ENCODE data around the gene NUMB. TPM values are rescaled to one million over a fixed set of nuclear protein-coding genes. Genes with fewer than 3 reads are reported as not detected.
A peak's percentile ranks its signal among the peaks of the same experiment; 100 is the strongest.

The NUMB gene
- total and polyA plus RNA-seq, 2 of the 4 experiments (the other 2 are of a cell fraction) = 45.9 to 114 TPM

DNA sequence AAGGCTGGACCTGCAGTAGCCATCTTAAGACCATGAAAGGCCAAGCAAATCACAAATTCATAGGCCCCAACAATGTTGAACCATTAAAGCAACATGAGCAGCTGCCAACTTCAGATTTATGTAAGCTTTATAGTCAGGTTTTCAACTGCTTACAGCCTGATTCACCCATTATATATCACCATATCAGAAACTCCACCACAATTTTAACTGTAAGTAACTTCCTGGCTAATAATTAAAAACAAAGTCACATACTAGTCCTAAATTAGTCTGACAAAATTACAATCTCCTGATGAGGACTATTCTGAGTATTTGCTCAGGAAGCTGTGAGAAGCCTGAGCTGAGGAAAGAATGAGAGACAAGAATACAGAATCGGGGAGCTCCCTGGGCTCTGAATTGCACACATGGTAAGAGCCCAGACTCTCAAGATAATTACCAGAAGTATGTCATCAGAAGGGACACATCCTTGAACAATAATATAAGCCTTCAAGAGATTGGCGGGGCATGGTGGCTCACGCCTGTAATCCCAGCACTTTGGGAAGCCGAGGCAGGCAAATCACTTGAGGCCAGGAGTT, 55.1 kb downstream of the NUMB start:
- Histone ChIP-seq H3K4ac (ENCODE audit: low read depth, low read length) (no peak overlapping the region), H3K18ac (ENCODE audit: low read depth, low read length) (no peak overlapping the region), H4K20me1 (ENCODE audit: insufficient read depth, low read length) (peaks cover 39% of the 10 kb centered on the region; the same call in 1 of the 2 replicates), H3K36me3 (ENCODE audit: control insufficient read depth, insufficient read depth, low read length) (peaks cover 12% of the 10 kb centered on the region; the same call in 1 of the 2 replicates), H4K5ac (ENCODE audit: low read depth, low read length) (no peak overlapping the region), H2BK15ac (ENCODE audit: low read depth, low read length) (no peak overlapping the region), H3K23ac (ENCODE audit: low read depth, low read length) (peak overlapping the region; percentile 46; the same call in 1 of the 2 replicates), H3K14ac (replicated peaks; ENCODE audit: low read depth, low read length) (no peak overlapping the region), H2BK120ac (ENCODE audit: low read depth, low read length) (no peak overlapping the region), H2BK5ac (ENCODE audit: low read depth, low read length, poor library complexity, severe bottlenecking) (no peak overlapping the region), H3K9ac (ENCODE audit: low read depth, low read length) (no peak overlapping the region), H3K27ac (ENCODE audit: insufficient read depth, low read length) (no peak overlapping the region), H3K9me1 (ENCODE audit: insufficient read depth, low read length) (peaks cover 5% of the 10 kb centered on the region), H3K4me1 (ENCODE audit: control insufficient read depth, insufficient read depth, low read length) (peaks cover 2% of the 10 kb centered on the region; the same call in 1 of the 2 replicates), H2AK9ac (replicated peaks; ENCODE audit: low read depth, low read length, poor library complexity) (no peak overlapping the region), H3K4me2 (ENCODE audit: low read depth, low read length) (no peak overlapping the region), H3K27me3 (ENCODE audit: control insufficient read depth, insufficient read depth, low read length) (no peaks in the 10 kb centered on the region), H2AK5ac (ENCODE audit: low read depth, low read length) (no peak overlapping the region), H2AFZ (replicated peaks; ENCODE audit: low read length, poor library complexity) (no peak overlapping the region), H3K56ac (ENCODE audit: extremely low read depth, insufficient read depth, low read length) (no peak overlapping the region), H3K4me3 (ENCODE audit: insufficient read depth, low read depth, low read length) (no peak overlapping the region), H3K9me3 (ENCODE audit: control insufficient read depth, insufficient read depth, low read length) (no peaks in the 10 kb centered on the region), H3K79me1 (ENCODE audit: low read depth in 1 of 2, low read length in 2 of 2) (peaks cover 26 to 57% of the 10 kb centered on the region in 2 experiments), H2BK20ac (ENCODE audit: low read depth, low read length) (no peak overlapping the region), H4K8ac (ENCODE audit: low read depth in 2 of 2, low read length in 2 of 2) (no peak overlapping the region), H4K91ac (ENCODE audit: insufficient read depth, low read depth, low read length) (no peak overlapping the region)
- WGBS, 2 experiments (ENCODE audit: extremely low coverage in 2 of 2, insufficient read length in 1 of 2) = 100% methylated on average over 1 of the region's 4 CpGs; no CpG with 5 or more reads in 1 of the 2 experiments
- ChIA-PET POLR2A (ENCODE audit: unreplicated experiment) (no interaction called here), CTCF (interaction anchor here (0.5 kb wide), 1 partner anchor 123 kb away, joined by 6 read pairs; no protein-coding TSS in a partner anchor)
- BruUV-seq (replicated peaks) = no TSS peak
- in situ Hi-C loops (cut with MboI; ENCODE audit: low sequenced_read_pairs) (no loop called here), intact Hi-C loops (cut with micrococcal nuclease) (no loop called here), dilution Hi-C loops (cut with HindIII; ENCODE audit: low sequenced_read_pairs, unreplicated experiment) (no loop called here)
- ATAC-seq (ENCODE audit: low read depth) = no peak
- TF ChIP-seq CEBPB (IDR thresholded peaks at IDR 0.05; ENCODE audit: low read depth, low read length) (no peak), SMC3 (IDR thresholded peaks at IDR 0.05; ENCODE audit: low read depth, low read length) (no peak), BHLHE40 (IDR thresholded peaks at IDR 0.05; ENCODE audit: low read depth, low read length) (no peak), RAD21 (IDR thresholded peaks at IDR 0.05; ENCODE audit: low read length) (no peak), RFX5 (IDR thresholded peaks at IDR 0.05; ENCODE audit: low read depth, low read length) (no peak), POLR2A (IDR thresholded peaks at IDR 0.05; ENCODE audit: low read depth, low read length) (no peak), RCOR1 (IDR thresholded peaks at IDR 0.05; ENCODE audit: insufficient replicate concordance, low read length) (no peak)
- TF ChIP-seq, protein P1, sequence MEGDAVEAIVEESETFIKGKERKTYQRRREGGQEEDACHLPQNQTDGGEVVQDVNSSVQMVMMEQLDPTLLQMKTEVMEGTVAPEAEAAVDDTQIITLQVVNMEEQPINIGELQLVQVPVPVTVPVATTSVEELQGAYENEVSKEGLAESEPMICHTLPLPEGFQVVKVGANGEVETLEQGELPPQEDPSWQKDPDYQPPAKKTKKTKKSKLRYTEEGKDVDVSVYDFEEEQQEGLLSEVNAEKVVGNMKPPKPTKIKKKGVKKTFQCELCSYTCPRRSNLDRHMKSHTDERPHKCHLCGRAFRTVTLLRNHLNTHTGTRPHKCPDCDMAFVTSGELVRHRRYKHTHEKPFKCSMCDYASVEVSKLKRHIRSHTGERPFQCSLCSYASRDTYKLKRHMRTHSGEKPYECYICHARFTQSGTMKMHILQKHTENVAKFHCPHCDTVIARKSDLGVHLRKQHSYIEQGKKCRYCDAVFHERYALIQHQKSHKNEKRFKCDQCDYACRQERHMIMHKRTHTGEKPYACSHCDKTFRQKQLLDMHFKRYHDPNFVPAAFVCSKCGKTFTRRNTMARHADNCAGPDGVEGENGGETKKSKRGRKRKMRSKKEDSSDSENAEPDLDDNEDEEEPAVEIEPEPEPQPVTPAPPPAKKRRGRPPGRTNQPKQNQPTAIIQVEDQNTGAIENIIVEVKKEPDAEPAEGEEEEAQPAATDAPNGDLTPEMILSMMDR (conservative IDR thresholded peaks at IDR 0.05; ENCODE audit: low read depth, low read length) = no peak
- TF ChIP-seq, protein P2, sequence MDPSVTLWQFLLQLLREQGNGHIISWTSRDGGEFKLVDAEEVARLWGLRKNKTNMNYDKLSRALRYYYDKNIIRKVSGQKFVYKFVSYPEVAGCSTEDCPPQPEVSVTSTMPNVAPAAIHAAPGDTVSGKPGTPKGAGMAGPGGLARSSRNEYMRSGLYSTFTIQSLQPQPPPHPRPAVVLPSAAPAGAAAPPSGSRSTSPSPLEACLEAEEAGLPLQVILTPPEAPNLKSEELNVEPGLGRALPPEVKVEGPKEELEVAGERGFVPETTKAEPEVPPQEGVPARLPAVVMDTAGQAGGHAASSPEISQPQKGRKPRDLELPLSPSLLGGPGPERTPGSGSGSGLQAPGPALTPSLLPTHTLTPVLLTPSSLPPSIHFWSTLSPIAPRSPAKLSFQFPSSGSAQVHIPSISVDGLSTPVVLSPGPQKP (IDR thresholded peaks at IDR 0.05; ENCODE audit: borderline replicate concordance, low read depth, low read length) = no peak
- TF ChIP-seq, protein P3, sequence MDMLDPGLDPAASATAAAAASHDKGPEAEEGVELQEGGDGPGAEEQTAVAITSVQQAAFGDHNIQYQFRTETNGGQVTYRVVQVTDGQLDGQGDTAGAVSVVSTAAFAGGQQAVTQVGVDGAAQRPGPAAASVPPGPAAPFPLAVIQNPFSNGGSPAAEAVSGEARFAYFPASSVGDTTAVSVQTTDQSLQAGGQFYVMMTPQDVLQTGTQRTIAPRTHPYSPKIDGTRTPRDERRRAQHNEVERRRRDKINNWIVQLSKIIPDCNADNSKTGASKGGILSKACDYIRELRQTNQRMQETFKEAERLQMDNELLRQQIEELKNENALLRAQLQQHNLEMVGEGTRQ (IDR thresholded peaks at IDR 0.05; ENCODE audit: low read depth, low read length) = no peak
- DNase-seq = no peak

Data from IMR-90 (cell line).